ENCODE measurements around the gene GGT5.
"Not testable (repeated sequence)": the region's sequence is repeated elsewhere in the genome, so short reads cannot be mapped to it uniquely, and the experiment has no call there.

GGT5 gene

GRCh38 chr22:24262185-24262749 lies 17.4 kb upstream of the GGT5 start:
- not testable (repeated sequence) for DNase-seq

- not testable (repeated sequence) for DNase-seq
These were observed 14.6 kb upstream of the GGT5 start for GRCh38 chr22:24259459-24259858.

- DNase-seq = not testable (repeated sequence)
These were observed 11.9 kb upstream of the GGT5 start for GRCh38 chr22:24256736-24257135.

- not testable (repeated sequence) for DNase-seq
These were observed 11.3 kb upstream of the GGT5 start for GRCh38 chr22:24256136-24256535.

- not testable (repeated sequence) for DNase-seq
These were observed 8.2 kb upstream of the GGT5 start for GRCh38 chr22:24253126-24253525.

- DNase-seq = not testable (repeated sequence)
These were observed 6.4 kb upstream of the GGT5 start for GRCh38 chr22:24251286-24251685.

GRCh38 chr22:24249413-24249812 lies 4.5 kb upstream of the GGT5 start:
- not testable (repeated sequence) for DNase-seq

- not testable (repeated sequence) for DNase-seq
These were observed 3.7 kb upstream of the GGT5 start for GRCh38 chr22:24248611-24249010.

GRCh38 chr22:24247564-24248344 lies 2.9 kb upstream of the GGT5 start:
- no peak for DNase-seq

- no peak for DNase-seq
These were observed 2.2 kb upstream of the GGT5 start for GRCh38 chr22:24247011-24247507.

GRCh38 chr22:24245584-24246561 lies 991 bp upstream of the GGT5 start:
- DNase-seq = not testable (repeated sequence)

GRCh38 chr22:24244144-24244787 lies 616 bp downstream of the GGT5 start:
- no peak for DNase-seq

- DNase-seq = not testable (repeated sequence)
These were observed 1.5 kb downstream of the GGT5 start for GRCh38 chr22:24243417-24243816.

GRCh38 chr22:24240985-24241692 lies 3.7 kb downstream of the GGT5 start:
- not testable (repeated sequence) for DNase-seq

GRCh38 chr22:24240381-24240780 lies 4.5 kb downstream of the GGT5 start:
- no peak for DNase-seq

- DNase-seq = not testable (repeated sequence)
These were observed 6.7 kb downstream of the GGT5 start for GRCh38 chr22:24238101-24238694.

- DNase-seq = no peak
These were observed 8.2 kb downstream of the GGT5 start for GRCh38 chr22:24236656-24237055.

- no peak for DNase-seq
These were observed 9.6 kb downstream of the GGT5 start for GRCh38 chr22:24235315-24235714.

GRCh38 chr22:24233816-24234215 lies 11.1 kb downstream of the GGT5 start:
- DNase-seq = no peak

GRCh38 chr22:24233235-24233634 lies 11.6 kb downstream of the GGT5 start:
- no peak for DNase-seq

- DNase-seq = no peak
These were observed 12.2 kb downstream of the GGT5 start for GRCh38 chr22:24232725-24233124.

Measured in SIG-M5 (cell line).